Neural cell (in vitro differentiated cells): ENCODE results near the gene SMO. TPM values are rescaled to one million over a fixed set of nuclear protein-coding genes. Genes with fewer than 3 reads are reported as not detected.

ENCODE experiments used
- H2AFZ ChIP-seq: fragments of 200-600, 300-800 bp; sonication (generic), shearing (Covaris generic); 2 replicates; pipeline ENCODE4 v1.6.0; 2014; ENCODE audit warnings: low read depth, mild to moderate bottlenecking, antibody characterized with exemption, low read length, moderate library complexity
- H3F3A ChIP-seq: fragments of 200-600 bp; shearing (Covaris generic); 2 replicates; pipeline ENCODE4 v1.6.1; 2016; ENCODE audit warnings: mild to moderate bottlenecking, moderate library complexity, mixed read lengths, antibody characterized with exemption, low read length; ENCODE audit not compliant: insufficient read depth, poor library complexity, severe bottlenecking
- H3K27ac ChIP-seq: fragments of 200-600, 300-800 bp; sonication (generic), shearing (Covaris generic); 2 replicates; pipeline ENCODE4 v1.5.1; 2014; ENCODE audit warnings: mild to moderate bottlenecking, low read length, moderate library complexity
- H3K27me3 ChIP-seq: fragments of 300-800, 200-600 bp; sonication (generic), shearing (Covaris generic); 2 replicates; pipeline ENCODE4 v1.6.0; 2014; ENCODE audit warnings: mild to moderate bottlenecking, low read depth, low read length, moderate library complexity; ENCODE audit not compliant: insufficient read depth
- H3K36me3 ChIP-seq: fragments of 300-800, 200-600 bp; sonication (generic), shearing (Covaris generic); 2 replicates; pipeline ENCODE4 v1.5.1; 2014; ENCODE audit warnings: mild to moderate bottlenecking, antibody characterized with exemption, low read length, moderate library complexity; ENCODE audit not compliant: insufficient read depth
- H3K4me2 ChIP-seq: fragments of 300-800, 200-600 bp; sonication (generic), shearing (Covaris generic); 2 replicates; pipeline ENCODE4 v1.6.0; 2014; ENCODE audit warnings: mild to moderate bottlenecking, low read length
- H3K4me3 ChIP-seq: fragments of 300-800, 200-600 bp; sonication (generic), shearing (Covaris generic); 2 replicates; pipeline ENCODE4 v1.5.1; 2014; ENCODE audit warnings: mild to moderate bottlenecking, low read length, moderate library complexity
- H3K79me2 ChIP-seq: fragments of 200-600 bp; shearing (Covaris generic); replicated peaks from 2 replicates; pipeline ENCODE4 v1.6.0; 2014; ENCODE audit warnings: mild to moderate bottlenecking, low read length, moderate library complexity; ENCODE audit not compliant: insufficient read depth
- H3K9ac ChIP-seq: fragments of 300-800, 200-600 bp; sonication (generic), shearing (Covaris generic); 2 replicates; pipeline ENCODE4 v1.6.1; 2016; ENCODE audit warnings: mild to moderate bottlenecking, low read length, mixed read lengths
- H3K9me2 ChIP-seq: fragments of 200-600 bp; shearing (Covaris generic); 2 replicates; pipeline ENCODE4 v1.6.1; 2016; ENCODE audit warnings: mild to moderate bottlenecking, low read length, mixed read lengths; ENCODE audit not compliant: insufficient read depth
- H3K9me3 ChIP-seq: fragments of 200-600, 300-800 bp; sonication (generic), shearing (Covaris generic); 2 replicates; pipeline ENCODE4 v1.6.1; 2016; ENCODE audit warnings: mild to moderate bottlenecking, mixed run types, low read length, moderate library complexity, mixed read lengths
- H4K20me1 ChIP-seq: fragments of 200-600 bp; shearing (Covaris generic); 2 replicates; pipeline ENCODE4 v1.6.1; 2016; ENCODE audit warnings: mild to moderate bottlenecking, mixed run types; ENCODE audit not compliant: insufficient read depth
- CTCF ChIP-seq: fragments of 450-650 bp; IDR thresholded peaks from 2 replicates; pipeline ENCODE4 v1.5.1; 2014; ENCODE audit warnings: antibody characterized with exemption, mild to moderate bottlenecking, moderate library complexity; ENCODE audit not compliant: poor library complexity, severe bottlenecking
- EP300 ChIP-seq: fragments of 450-650 bp; conservative IDR thresholded peaks from 2 replicates; pipeline ENCODE4 v1.6.1; 2014; ENCODE audit warnings: antibody characterized with exemption, mild to moderate bottlenecking, moderate library complexity; ENCODE audit not compliant: poor library complexity, severe bottlenecking
- EZH2 ChIP-seq: fragments of 200-600, 300-800 bp; shearing (Covaris generic), sonication (generic); IDR thresholded peaks from 2 replicates; pipeline ENCODE4 v1.6.1; 2014; ENCODE audit warnings: antibody characterized with exemption, low read length, borderline replicate concordance, mild to moderate bottlenecking; ENCODE audit not compliant: insufficient read depth, poor library complexity, severe bottlenecking
- MXI1 ChIP-seq: fragments of 450-650 bp; conservative IDR thresholded peaks from 2 replicates; pipeline ENCODE4 v1.6.1; 2014; ENCODE audit warnings: antibody characterized with exemption, mild to moderate bottlenecking; ENCODE audit not compliant: poor library complexity, severe bottlenecking
- POLR2AphosphoS5 ChIP-seq: IDR thresholded peaks from 2 replicates; pipeline ENCODE4 v1.6.1; 2012
- RAD21 ChIP-seq: fragments of 450-650 bp; conservative IDR thresholded peaks from 2 replicates; pipeline ENCODE4 v1.6.1; 2014; ENCODE audit warnings: antibody characterized with exemption, mild to moderate bottlenecking, moderate library complexity
- REST ChIP-seq: IDR thresholded peaks from 2 replicates; pipeline ENCODE4 v1.6.1; 2012; ENCODE audit warnings: borderline replicate concordance
- SMC3 ChIP-seq: fragments of 450-650 bp; conservative IDR thresholded peaks from 2 replicates; pipeline ENCODE4 v1.6.1; 2014; ENCODE audit warnings: antibody characterized with exemption, mild to moderate bottlenecking, moderate library complexity; ENCODE audit not compliant: poor library complexity
- TAF1 ChIP-seq: IDR thresholded peaks from 2 replicates; pipeline ENCODE4 v1.6.1; 2012; ENCODE audit warnings: low read depth
- polyA plus RNA-seq: library from polyadenylated mRNA; depleted of rRNA; stranded (reverse); fragments of >200 nt; gene quantifications from 2 replicates; pipeline ENCODE4 v1.2.3, GENCODE V29; 2014

Gene SMO
- polyA plus RNA-seq, 1 donor from 2014 or later, result 8.8 TPM

GRCh38 chr7:129167817-129168216, 20.6 kb upstream of the SMO start:
- H4K20me1 ChIP-seq, result no peaks in the 10 kb centered on the region
- no peak for TF ChIP-seq TAF1
- TF ChIP-seq MXI1, result no peak
- no peak for TF ChIP-seq SMC3
- no peak for TF ChIP-seq CTCF
- H3K4me3 ChIP-seq, result no peak overlapping the region
- no peaks in the 10 kb centered on the region for H3F3A ChIP-seq
- no peaks in the 10 kb centered on the region for H3K79me2 ChIP-seq
- H3K36me3 ChIP-seq, result no peaks in the 10 kb centered on the region
- H3K4me2 ChIP-seq, result no peak overlapping the region
- no peaks in the 10 kb centered on the region for H3K9me2 ChIP-seq
- no peak overlapping the region for H3K27ac ChIP-seq
- H3K27me3 ChIP-seq, result no peaks in the 10 kb centered on the region
- no peaks in the 10 kb centered on the region for H3K9me3 ChIP-seq
- H2AFZ ChIP-seq, result no peak overlapping the region
- H3K9ac ChIP-seq, result no peak overlapping the region

DNA sequence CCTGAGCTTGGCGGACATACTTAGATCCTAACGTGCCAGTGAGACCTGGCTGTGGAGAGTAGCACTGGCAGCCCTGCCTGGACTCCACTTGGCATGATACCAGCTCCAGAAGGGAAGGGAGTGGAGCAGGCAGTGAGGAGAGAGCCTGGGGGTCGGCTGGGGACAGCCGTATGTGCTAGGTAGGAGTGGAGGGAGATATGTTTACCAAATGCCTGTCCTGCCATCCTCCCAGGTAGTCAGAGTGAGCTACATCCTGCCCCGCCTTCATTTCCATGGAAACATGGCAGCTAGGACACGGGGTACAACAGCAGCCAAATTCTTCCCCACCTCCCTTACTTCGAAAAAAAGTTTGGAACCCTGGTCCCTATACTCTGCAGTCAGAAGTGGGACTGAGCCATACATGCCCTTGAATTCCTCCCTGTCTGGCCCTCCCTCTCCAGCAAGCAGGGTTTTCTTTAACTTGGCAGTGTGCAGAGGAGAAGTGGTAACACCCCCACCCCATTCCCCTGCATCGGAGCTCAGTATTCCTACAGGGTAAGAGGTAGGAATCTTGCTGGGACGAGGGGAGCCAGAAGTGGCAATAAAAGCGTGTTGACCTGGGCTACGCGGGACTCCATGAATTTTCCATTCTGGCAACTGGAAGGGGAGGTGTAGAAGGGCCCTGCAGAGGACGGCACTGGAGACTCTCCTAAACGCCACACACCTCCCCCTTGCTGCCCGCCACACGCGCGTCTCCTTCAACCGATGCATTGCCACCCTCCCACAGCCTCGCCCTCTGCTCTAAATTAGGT, 20.0 kb upstream of the SMO start:
- no peaks in the 10 kb centered on the region for H4K20me1 ChIP-seq
- no peak overlapping the region for H3K27ac ChIP-seq
- no peak overlapping the region for H3K4me3 ChIP-seq
- no peak overlapping the region for H2AFZ ChIP-seq
- H3K79me2 ChIP-seq, result no peaks in the 10 kb centered on the region
- no peak overlapping the region for H3K4me2 ChIP-seq
- TF ChIP-seq REST (no peak), SMC3 (no peak), CTCF (no peak), MXI1 (no peak), RAD21 (no peak), TAF1 (no peak), EZH2 (no peak), EP300 (no peak), POLR2AphosphoS5 (no peak)
- H3F3A ChIP-seq, result no peaks in the 10 kb centered on the region
- H3K27me3 ChIP-seq, result no peaks in the 10 kb centered on the region
- H3K36me3 ChIP-seq, result no peaks in the 10 kb centered on the region
- H3K9me3 ChIP-seq, result no peaks in the 10 kb centered on the region
- no peak overlapping the region for H3K9ac ChIP-seq
- H3K9me2 ChIP-seq, result no peaks in the 10 kb centered on the region
